Caco-2 (cell line): ENCODE results near the gene MRPL11. TPM values are rescaled to one million over a fixed set of nuclear protein-coding genes. Genes with fewer than 3 reads are reported as not detected.

Source experiments
- BruUV-seq: library from RNA; stranded (reverse); fragments of 400-500 nt; replicated peaks from 2 replicates; lab custom pipeline; 2021; lab: Mats Ljungman, UMichigan
- CTCF ChIA-PET: fragments of 300-600 bp; sonication (Branson Sonifier 250); formaldehyde crosslinking; loops from one replicate; lab custom pipeline; 2022; ENCODE audit warnings: antibody characterized with exemption; lab: Charles Lee
- POLR2A ChIA-PET: fragments of 300-600 bp; sonication (Branson Sonifier 250); formaldehyde crosslinking; loops from one replicate; lab custom pipeline; 2022; ENCODE audit warnings: antibody characterized with exemption; lab: Charles Lee
- DNase-seq, 2 experiments: peaks; one replicate each; pipeline versions ENCODE4 v3.0.0 to v3.0.0-alpha.2; 2020 to 2022
- H3K27me3 ChIP-seq: replicated peaks from 2 replicates; pipeline ENCODE4 v1.6.0; 2011; ENCODE audit warnings: low read length; ENCODE audit not compliant: control insufficient read depth, insufficient read depth
- H3K36me3 ChIP-seq: 2 replicates; pipeline ENCODE4 v1.5.1; 2011; ENCODE audit warnings: low read length; ENCODE audit not compliant: control insufficient read depth, insufficient read depth
- H3K4me1 ChIP-seq: fragments of 250-450 bp; sonication (Bioruptor Pico); 2 replicates; pipeline ENCODE4 v1.5.1; 2020; ENCODE audit warnings: mild to moderate bottlenecking
- H3K4me3 ChIP-seq: 2 replicates; pipeline ENCODE4 v1.5.1; 2011; ENCODE audit warnings: low read depth, mild to moderate bottlenecking, control low read depth, low read length
- H3K9me3 ChIP-seq: fragments of 250-450 bp; sonication (Bioruptor Pico); 2 replicates; pipeline ENCODE4 v1.5.1; 2020; ENCODE audit warnings: mild to moderate bottlenecking, moderate library complexity
- H3K27ac Mint-ChIP-seq: one replicate; pipeline ENCODE4 v1.8.0; 2022; ENCODE audit warnings: mixed read lengths; ENCODE audit not compliant: unreplicated experiment
- H3K27me3 Mint-ChIP-seq: one replicate; pipeline ENCODE4 v1.8.0; 2022; ENCODE audit warnings: mixed read lengths; ENCODE audit not compliant: insufficient read depth, unreplicated experiment
- H3K36me3 Mint-ChIP-seq: one replicate; pipeline ENCODE4 v1.8.0; 2022; ENCODE audit warnings: mild to moderate bottlenecking, mixed read lengths; ENCODE audit not compliant: insufficient read depth, unreplicated experiment
- H3K4me1 Mint-ChIP-seq: one replicate; pipeline ENCODE4 v1.8.0; 2022; ENCODE audit warnings: low read depth, mixed read lengths; ENCODE audit not compliant: unreplicated experiment
- H3K4me3 Mint-ChIP-seq: one replicate; pipeline ENCODE4 v1.8.0; 2022; ENCODE audit warnings: mild to moderate bottlenecking, moderate library complexity, mixed read lengths; ENCODE audit not compliant: unreplicated experiment
- H3K9me3 Mint-ChIP-seq: one replicate; pipeline ENCODE4 v1.8.0; 2022; ENCODE audit warnings: mixed read lengths; ENCODE audit not compliant: unreplicated experiment
- intact Hi-C: fragments of 100-400 bp; cut with micrococcal nuclease; formaldehyde crosslinking; loops from one replicate; pipeline ENCODE4 v1.10.0; 2022; ENCODE audit not compliant: unreplicated experiment
- total RNA-seq: library from RNA; stranded (reverse); gene quantifications from 2 replicates; pipeline ENCODE4 v1.2.3, GENCODE V29; 2022
- TF ChIP-seq, protein P1 (sequence below), 2 experiments: fragments of 200-600 bp in 1 of 2; IDR thresholded peaks; 1 replicate in 1 of 2; 2 replicates in 1 of 2; pipeline versions ENCODE4 v1.5.1 to v1.8.0; 2011 to 2022; ENCODE audit warnings: antibody characterized with exemption in 1 of 2, control low read depth in 1 of 2, inconsistent platforms in 1 of 2, low read depth in 1 of 2, low read length in 1 of 2, mild to moderate bottlenecking in 1 of 2, moderate library complexity in 1 of 2; ENCODE audit not compliant: insufficient read depth in 1 of 2, severe bottlenecking in 1 of 2, unreplicated experiment in 1 of 2

The MRPL11 gene
- total RNA-seq, 1 experiment from 2014 or later, result 206 TPM

DNA sequence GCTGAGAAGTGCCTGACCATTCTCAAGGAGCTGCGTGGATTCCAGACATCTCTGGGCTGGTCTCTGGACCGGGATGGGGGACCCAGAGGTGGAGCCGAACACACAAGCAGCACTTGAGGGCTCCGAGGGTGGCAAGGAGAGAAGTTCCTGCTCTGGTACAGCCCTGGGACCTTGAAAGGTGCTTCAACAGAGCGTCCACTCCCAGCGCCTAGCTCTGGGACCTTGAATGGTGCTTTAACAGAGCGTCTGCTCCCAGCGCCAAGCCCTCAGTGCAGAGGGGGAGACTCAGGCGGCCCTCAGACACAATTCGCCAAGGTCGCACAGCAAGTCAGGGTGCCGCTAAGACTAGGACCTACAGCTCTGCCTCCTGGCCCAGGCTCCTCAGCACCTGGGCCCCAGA is 28.5 kb downstream of the MRPL11 start:
- POLR2A ChIA-PET, result interaction anchor here (0.6 kb wide), 1 partner anchor 27 kb away, joined by 3 read pairs; no protein-coding TSS in a partner anchor

DNA sequence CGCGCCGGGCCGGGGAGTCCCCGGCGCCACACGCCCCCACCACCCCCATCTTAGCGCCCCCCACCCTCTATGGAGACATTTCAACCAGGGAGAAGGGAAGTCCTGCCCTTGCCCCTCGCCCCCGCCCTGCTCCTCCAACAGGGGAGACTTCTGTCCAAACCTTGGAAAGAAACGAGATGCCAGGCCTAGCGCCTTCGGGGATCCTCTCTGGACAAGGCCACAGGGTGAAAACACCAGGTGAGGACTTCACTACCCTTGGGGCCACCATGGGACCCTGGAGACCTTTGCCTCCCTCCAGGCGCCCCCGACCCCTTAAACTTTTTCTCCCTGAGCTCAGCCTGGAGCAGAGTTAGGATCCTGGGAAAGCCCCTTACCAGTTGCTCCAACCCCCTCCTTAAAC is 29.4 kb downstream of the MRPL11 start:
- no peak for DNase-seq
- Mint-ChIP-seq H3K4me3 (peak overlapping the region; percentile 73), H3K27me3 (peaks cover 28% of the 10 kb centered on the region), H3K9me3 (no peaks in the 10 kb centered on the region), H3K27ac (no peak overlapping the region), H3K36me3 (no peaks in the 10 kb centered on the region), H3K4me1 (no peaks in the 10 kb centered on the region)
- H3K4me1 ChIP-seq, result no peaks in the 10 kb centered on the region
- TF ChIP-seq, protein P1, sequence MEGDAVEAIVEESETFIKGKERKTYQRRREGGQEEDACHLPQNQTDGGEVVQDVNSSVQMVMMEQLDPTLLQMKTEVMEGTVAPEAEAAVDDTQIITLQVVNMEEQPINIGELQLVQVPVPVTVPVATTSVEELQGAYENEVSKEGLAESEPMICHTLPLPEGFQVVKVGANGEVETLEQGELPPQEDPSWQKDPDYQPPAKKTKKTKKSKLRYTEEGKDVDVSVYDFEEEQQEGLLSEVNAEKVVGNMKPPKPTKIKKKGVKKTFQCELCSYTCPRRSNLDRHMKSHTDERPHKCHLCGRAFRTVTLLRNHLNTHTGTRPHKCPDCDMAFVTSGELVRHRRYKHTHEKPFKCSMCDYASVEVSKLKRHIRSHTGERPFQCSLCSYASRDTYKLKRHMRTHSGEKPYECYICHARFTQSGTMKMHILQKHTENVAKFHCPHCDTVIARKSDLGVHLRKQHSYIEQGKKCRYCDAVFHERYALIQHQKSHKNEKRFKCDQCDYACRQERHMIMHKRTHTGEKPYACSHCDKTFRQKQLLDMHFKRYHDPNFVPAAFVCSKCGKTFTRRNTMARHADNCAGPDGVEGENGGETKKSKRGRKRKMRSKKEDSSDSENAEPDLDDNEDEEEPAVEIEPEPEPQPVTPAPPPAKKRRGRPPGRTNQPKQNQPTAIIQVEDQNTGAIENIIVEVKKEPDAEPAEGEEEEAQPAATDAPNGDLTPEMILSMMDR (IDR thresholded peaks at IDR 0.05; ENCODE audit: insufficient read depth in 1 of 2, low read depth in 1 of 2, low read length in 1 of 2, severe bottlenecking in 1 of 2, unreplicated experiment in 1 of 2), result no peak
- ChIA-PET CTCF (interaction anchor here (1.0 to 2.2 kb wide), 7 partner anchors 12 to 269 kb away, joined by 3 to 9 read pairs (median 6); partner anchors contain the start of genes MRPL11, PELI3, RBM4B and ZDHHC24), POLR2A (no interaction called here)
- H3K27me3 ChIP-seq, result no peaks in the 10 kb centered on the region
- no peaks in the 10 kb centered on the region for H3K9me3 ChIP-seq
- H3K4me3 ChIP-seq, result no peak overlapping the region
- no TSS peak for BruUV-seq
- intact Hi-C loops, result loop anchor here (10.0 kb wide), 1 partner anchor 426 kb away; no protein-coding TSS in a partner anchor
- no peaks in the 10 kb centered on the region for H3K36me3 ChIP-seq

More for the DNA sequence above, 28.5 kb downstream of the MRPL11 start:
- Mint-ChIP-seq H3K27me3 (peaks cover 25% of the 10 kb centered on the region), H3K4me1 (no peaks in the 10 kb centered on the region), H3K36me3 (no peaks in the 10 kb centered on the region), H3K4me3 (no peak overlapping the region), H3K9me3 (no peaks in the 10 kb centered on the region), H3K27ac (no peak overlapping the region)
- Histone ChIP-seq H3K4me1 (no peaks in the 10 kb centered on the region), H3K4me3 (no peak overlapping the region), H3K27me3 (no peaks in the 10 kb centered on the region), H3K36me3 (no peaks in the 10 kb centered on the region), H3K9me3 (no peaks in the 10 kb centered on the region)
- TF ChIP-seq, protein P1 (IDR thresholded peaks at IDR 0.05; ENCODE audit: insufficient read depth in 1 of 2, low read depth in 1 of 2, low read length in 1 of 2, severe bottlenecking in 1 of 2, unreplicated experiment in 1 of 2), result no peak
- intact Hi-C loops, result no loop called here
- CTCF ChIA-PET, result interaction anchor here (0.5 to 2.2 kb wide), 6 partner anchors 29 to 268 kb away, joined by 3 to 9 read pairs (median 6); partner anchors contain the start of genes DPP3, MRPL11, PELI3 and RBM4B
- BruUV-seq, result no TSS peak
- DNase-seq, result no peak

DNA sequence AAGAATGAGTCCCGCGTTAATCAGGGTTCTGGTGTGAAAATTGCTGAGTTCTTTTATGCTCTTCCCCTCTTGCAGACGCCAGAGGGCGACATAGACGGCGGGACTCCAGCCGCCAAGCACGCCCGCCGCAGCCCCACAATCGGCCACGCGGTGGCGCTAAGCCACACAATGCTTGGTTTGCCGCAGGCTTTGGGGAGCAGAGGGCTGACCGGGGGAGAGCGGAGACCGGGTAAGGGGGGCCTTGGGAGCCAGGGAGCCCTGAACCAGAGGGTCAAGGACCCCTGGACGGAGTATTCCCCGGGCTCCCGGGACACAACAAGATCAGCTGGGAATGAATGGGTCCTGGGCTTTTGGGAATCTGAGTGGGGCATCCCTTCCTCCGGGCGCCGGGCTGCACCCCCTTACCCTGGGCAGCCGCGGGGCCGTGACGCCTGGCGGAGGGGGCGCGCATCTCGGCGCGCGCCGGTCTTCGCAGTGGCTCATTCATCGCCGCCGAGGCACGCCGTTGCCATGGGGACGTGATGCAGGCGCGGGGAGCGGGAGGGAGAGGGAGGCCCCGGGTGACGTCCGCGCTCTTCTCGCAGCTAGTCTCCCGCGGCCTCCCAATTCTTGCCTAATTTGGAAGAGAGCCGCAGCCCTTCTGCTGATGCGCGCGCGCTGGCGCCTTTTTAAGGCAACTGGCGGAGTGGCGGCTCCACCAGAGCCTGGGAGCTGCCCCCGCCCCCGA is 30.0 kb downstream of the MRPL11 start:
- intact Hi-C loops, result loop anchor here (1.0 to 10.0 kb wide), 5 partner anchors 22 to 426 kb away; no protein-coding TSS in a partner anchor
- no peaks in the 10 kb centered on the region for H3K9me3 ChIP-seq
- peak overlapping the region; percentile 73 for H3K4me3 Mint-ChIP-seq
- no peaks in the 10 kb centered on the region for H3K36me3 ChIP-seq
- H3K4me1 Mint-ChIP-seq, result no peaks in the 10 kb centered on the region
- POLR2A ChIA-PET, result interaction anchor here (0.5 kb wide), 1 partner anchor 22 kb away, joined by 5 read pairs; no protein-coding TSS in a partner anchor
- H3K27ac Mint-ChIP-seq, result no peak overlapping the region
- H3K9me3 Mint-ChIP-seq, result no peaks in the 10 kb centered on the region
- H3K4me3 ChIP-seq, result peak overlapping the region; percentile 19
- TF ChIP-seq, protein P1 (IDR thresholded peaks at IDR 0.05; ENCODE audit: insufficient read depth in 1 of 2, low read depth in 1 of 2, low read length in 1 of 2, severe bottlenecking in 1 of 2, unreplicated experiment in 1 of 2), result peak; percentile 99 to 100
- DNase-seq, result peak; percentile 76 to 93
- no peaks in the 10 kb centered on the region for H3K4me1 ChIP-seq
- BruUV-seq, result no TSS peak
- CTCF ChIA-PET, result interaction anchor here (1.0 to 2.2 kb wide), 7 partner anchors 13 to 270 kb away, joined by 3 to 9 read pairs (median 6); partner anchors contain the start of genes MRPL11, RBM4B and ZDHHC24
- peaks cover 28% of the 10 kb centered on the region for H3K27me3 Mint-ChIP-seq
- no peaks in the 10 kb centered on the region for H3K36me3 Mint-ChIP-seq
- H3K27me3 ChIP-seq, result no peaks in the 10 kb centered on the region
